DND-41 (cell line): ENCODE data around the gene GTF3C2.

ENCODE experiments used
- ATAC-seq: fragments of 200-7000 bp; cut with Tn5 transposase; 3 replicates; pipeline ENCODE4 v1.9.1; 2021; ENCODE audit warnings: low read depth; ENCODE audit not compliant: insufficient read depth
- DNase-seq: peaks from one replicate; pipeline ENCODE4 v3.0.0-alpha.2; 2020
- H2AFZ ChIP-seq: 2 replicates; pipeline ENCODE4 v1.6.0; 2012; ENCODE audit warnings: low read depth, low read length
- H3K27ac ChIP-seq: 2 replicates; pipeline ENCODE4 v1.5.1; 2012; ENCODE audit warnings: low read length, inconsistent platforms
- H3K27me3 ChIP-seq: fragments of 200-600 bp; sonication (generic); 2 replicates; pipeline ENCODE4 v1.6.0; 2012; ENCODE audit warnings: low read length, mild to moderate bottlenecking, inconsistent platforms; ENCODE audit not compliant: insufficient read depth, poor library complexity
- H3K36me3 ChIP-seq: 2 replicates; pipeline ENCODE4 v1.5.1; 2012; ENCODE audit warnings: low read length, inconsistent platforms; ENCODE audit not compliant: insufficient read depth
- H3K4me1 ChIP-seq: 2 replicates; pipeline ENCODE4 v1.5.1; 2012; ENCODE audit warnings: mild to moderate bottlenecking, low read length; ENCODE audit not compliant: insufficient read depth
- H3K4me2 ChIP-seq: 2 replicates; pipeline ENCODE4 v1.6.0; 2012; ENCODE audit warnings: mild to moderate bottlenecking, moderate library complexity, low read length, inconsistent platforms; ENCODE audit not compliant: insufficient read depth
- H3K4me3 ChIP-seq, 2 experiments: fragments of 200-600 bp in 1 of 2; shearing (Covaris generic) in 1 of 2; 2 replicates each; pipeline ENCODE4 v1.5.1; 2012 to 2016; ENCODE audit warnings: inconsistent platforms in 2 of 2, low read length in 2 of 2, mild to moderate bottlenecking in 2 of 2, low read depth in 1 of 2, moderate library complexity in 1 of 2
- H3K79me2 ChIP-seq: 2 replicates; pipeline ENCODE4 v1.6.0; 2012; ENCODE audit warnings: low read length, inconsistent platforms; ENCODE audit not compliant: insufficient read depth
- H3K9ac ChIP-seq: 2 replicates; pipeline ENCODE4 v1.6.0; 2012; ENCODE audit warnings: low read depth, mild to moderate bottlenecking, inconsistent platforms, low read length, moderate library complexity
- H3K9me3 ChIP-seq: 2 replicates; pipeline ENCODE4 v1.5.1; 2012; ENCODE audit warnings: low read length, moderate library complexity, mild to moderate bottlenecking, inconsistent platforms; ENCODE audit not compliant: insufficient read depth, severe bottlenecking
- H4K20me1 ChIP-seq: 2 replicates; pipeline ENCODE4 v1.6.0; 2012; ENCODE audit warnings: low read length; ENCODE audit not compliant: insufficient read depth
- EZH2 ChIP-seq: IDR thresholded peaks from 3 replicates; pipeline ENCODE4 v1.6.1; 2012; ENCODE audit warnings: borderline replicate concordance, low read depth, mild to moderate bottlenecking, moderate library complexity, low read length, inconsistent platforms; ENCODE audit not compliant: severe bottlenecking
- TF ChIP-seq, protein P1 (sequence below): IDR thresholded peaks from 2 replicates; pipeline ENCODE4 v1.5.1; 2012; ENCODE audit warnings: borderline replicate concordance, low read length, moderate library complexity, mild to moderate bottlenecking; ENCODE audit not compliant: poor library complexity, severe bottlenecking; ENCODE audit errors: extremely low read depth

The GTF3C2 gene

DNA sequence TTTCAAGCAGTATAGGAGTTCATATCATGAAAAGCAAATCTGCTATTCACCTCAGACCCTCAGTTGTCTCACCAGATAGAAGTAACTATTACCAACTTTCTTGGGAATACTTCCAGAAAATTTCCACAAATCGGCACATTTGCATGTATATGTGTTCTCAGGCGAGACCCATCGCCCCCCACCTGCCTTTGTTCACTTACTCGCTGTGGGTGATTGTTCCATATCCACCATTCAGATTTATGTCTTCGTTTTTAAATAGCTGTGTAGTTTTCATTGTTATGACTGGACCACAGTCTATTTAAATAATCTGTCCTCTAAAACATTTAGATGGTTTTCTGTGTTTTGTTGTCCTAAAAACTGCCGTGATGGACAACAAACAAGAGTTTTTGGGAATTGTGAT is 71.1 kb downstream of the GTF3C2 start:
- H2AFZ ChIP-seq: no peak overlapping the region
- peaks cover 51% of the 10 kb centered on the region for H3K27me3 ChIP-seq
- H3K79me2 ChIP-seq: no peaks in the 10 kb centered on the region
- H3K4me1 ChIP-seq: no peaks in the 10 kb centered on the region
- no peaks in the 10 kb centered on the region for H4K20me1 ChIP-seq
- H3K9ac ChIP-seq: no peak overlapping the region
- DNase-seq (no peak), ATAC-seq (no peak)
- H3K4me3 ChIP-seq: no peak overlapping the region
- no peaks in the 10 kb centered on the region for H3K9me3 ChIP-seq
- H3K27ac ChIP-seq: no peak overlapping the region
- no peaks in the 10 kb centered on the region for H3K36me3 ChIP-seq
- TF ChIP-seq, protein P1, sequence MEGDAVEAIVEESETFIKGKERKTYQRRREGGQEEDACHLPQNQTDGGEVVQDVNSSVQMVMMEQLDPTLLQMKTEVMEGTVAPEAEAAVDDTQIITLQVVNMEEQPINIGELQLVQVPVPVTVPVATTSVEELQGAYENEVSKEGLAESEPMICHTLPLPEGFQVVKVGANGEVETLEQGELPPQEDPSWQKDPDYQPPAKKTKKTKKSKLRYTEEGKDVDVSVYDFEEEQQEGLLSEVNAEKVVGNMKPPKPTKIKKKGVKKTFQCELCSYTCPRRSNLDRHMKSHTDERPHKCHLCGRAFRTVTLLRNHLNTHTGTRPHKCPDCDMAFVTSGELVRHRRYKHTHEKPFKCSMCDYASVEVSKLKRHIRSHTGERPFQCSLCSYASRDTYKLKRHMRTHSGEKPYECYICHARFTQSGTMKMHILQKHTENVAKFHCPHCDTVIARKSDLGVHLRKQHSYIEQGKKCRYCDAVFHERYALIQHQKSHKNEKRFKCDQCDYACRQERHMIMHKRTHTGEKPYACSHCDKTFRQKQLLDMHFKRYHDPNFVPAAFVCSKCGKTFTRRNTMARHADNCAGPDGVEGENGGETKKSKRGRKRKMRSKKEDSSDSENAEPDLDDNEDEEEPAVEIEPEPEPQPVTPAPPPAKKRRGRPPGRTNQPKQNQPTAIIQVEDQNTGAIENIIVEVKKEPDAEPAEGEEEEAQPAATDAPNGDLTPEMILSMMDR: no peak
- no peak overlapping the region for H3K4me2 ChIP-seq

DNA sequence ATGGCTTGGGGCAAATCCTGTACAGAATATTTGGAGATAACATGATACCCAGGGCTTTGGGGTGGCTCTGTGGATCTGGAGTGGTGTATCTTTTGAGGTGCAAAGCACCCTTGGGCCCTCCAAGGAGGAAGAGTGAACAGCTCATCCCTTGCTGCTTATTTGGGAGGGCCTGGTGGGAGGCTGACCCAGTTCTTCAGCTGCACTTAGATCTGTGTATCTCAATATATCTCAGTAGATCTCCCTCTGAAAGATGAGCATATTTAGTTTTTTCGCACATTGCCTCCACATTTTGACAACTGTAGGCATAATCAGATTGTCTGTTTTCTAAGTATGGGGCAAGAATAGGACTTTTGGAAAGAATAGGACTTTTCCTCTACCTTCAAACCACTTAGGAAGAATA is 71.6 kb downstream of the GTF3C2 start:
- peaks cover 51% of the 10 kb centered on the region for H3K27me3 ChIP-seq
- H3K9ac ChIP-seq: no peak overlapping the region
- H3K9me3 ChIP-seq: no peaks in the 10 kb centered on the region
- H3K4me2 ChIP-seq: no peak overlapping the region
- no peaks in the 10 kb centered on the region for H4K20me1 ChIP-seq
- no peaks in the 10 kb centered on the region for H3K79me2 ChIP-seq
- DNase-seq (no peak), ATAC-seq (no peak)
- TF ChIP-seq EZH2: no peak
- TF ChIP-seq, protein P1: no peak
- H2AFZ ChIP-seq: no peak overlapping the region
- peaks cover 3% of the 10 kb centered on the region; the same call in 1 of the 2 replicates for H3K4me1 ChIP-seq
- H3K4me3 ChIP-seq: no peak overlapping the region
- no peak overlapping the region for H3K27ac ChIP-seq
- H3K36me3 ChIP-seq: no peaks in the 10 kb centered on the region

DNA sequence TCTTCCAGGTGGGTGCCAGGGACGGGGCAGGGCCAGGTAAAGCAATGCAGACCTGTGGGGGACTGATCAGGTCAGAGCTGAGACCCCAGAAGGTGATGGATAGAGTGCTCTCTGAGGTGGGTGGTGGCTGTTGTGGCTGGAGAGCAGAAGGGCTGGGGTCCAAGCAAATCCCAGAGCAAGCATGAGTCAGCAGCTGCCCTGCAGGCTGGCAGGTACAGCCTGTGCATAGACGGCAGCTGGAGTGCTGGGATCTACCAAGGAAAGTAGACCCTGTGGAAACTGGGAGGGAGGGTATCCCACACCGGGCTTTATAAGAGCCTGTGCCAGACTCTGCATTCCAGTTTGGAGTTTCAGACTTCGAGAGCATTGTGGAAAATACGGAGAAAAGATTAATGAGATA is 73.7 kb downstream of the GTF3C2 start:
- Histone ChIP-seq H4K20me1 (no peaks in the 10 kb centered on the region), H3K9ac (no peak overlapping the region), H3K36me3 (no peaks in the 10 kb centered on the region), H3K4me2 (no peak overlapping the region), H3K79me2 (no peaks in the 10 kb centered on the region), H3K9me3 (no peaks in the 10 kb centered on the region), H3K27ac (no peak overlapping the region), H2AFZ (no peak overlapping the region), H3K4me3 (no peak overlapping the region), H3K27me3 (peaks cover 38% of the 10 kb centered on the region), H3K4me1 (peaks cover 8% of the 10 kb centered on the region; the same call in 1 of the 2 replicates)
- no peak for DNase-seq
- no peak for ATAC-seq
- peak; percentile 26 for TF ChIP-seq EZH2
- TF ChIP-seq, protein P1: no peak

DNA sequence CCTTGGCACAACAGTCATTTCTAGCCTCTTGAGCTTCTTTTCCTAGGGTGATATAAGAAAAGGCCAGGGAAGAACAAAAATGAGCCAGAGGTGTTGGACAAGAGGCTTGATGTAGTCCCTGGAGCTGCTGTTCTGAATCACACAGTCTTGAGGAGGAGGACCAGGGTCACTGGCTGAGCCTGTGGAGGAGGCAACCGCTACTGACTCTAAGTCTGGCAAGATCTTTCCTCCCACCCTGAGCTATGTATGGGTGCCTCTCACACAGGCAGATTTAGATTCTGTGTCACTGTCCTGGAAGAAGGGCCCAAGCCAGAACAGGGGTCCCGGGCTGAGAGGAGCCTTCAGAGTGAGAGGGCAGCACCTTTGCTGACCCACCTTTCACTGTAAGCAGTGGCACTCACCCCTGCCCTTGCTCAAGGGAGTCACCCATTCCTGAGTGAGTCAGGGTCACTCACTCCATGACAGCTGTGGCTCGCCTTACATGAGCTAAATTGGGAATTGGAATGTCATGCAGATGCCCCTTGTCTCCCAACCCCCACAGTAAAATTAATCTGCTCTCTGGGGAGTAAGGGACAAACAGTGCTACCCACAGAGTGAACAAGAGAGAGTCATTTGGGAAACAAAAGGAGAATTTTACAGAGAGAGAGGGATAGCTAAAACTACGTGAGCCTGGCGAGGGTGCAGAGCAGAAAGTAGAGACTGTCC is 74.6 kb downstream of the GTF3C2 start, which contains the start of gene TRIM54:
TSS of gene TRIM54 (plus strand) at position 575 of the 705 bp plus-strand sequence. CDS start 303 bp downstream, outside the sequence.
- Histone ChIP-seq H3K9ac (no peak within 1 kb of the TSS), H3K4me2 (no peak within 1 kb of the TSS), H3K36me3 (no peaks in the 10 kb centered on the region), H3K4me1 (peaks cover 8% of the 10 kb centered on the region; the same call in 1 of the 2 replicates), H3K9me3 (no peaks in the 10 kb centered on the region), H3K79me2 (no peaks in the 10 kb centered on the region), H3K4me3 (no peak within 1 kb of the TSS), H3K27me3 (peaks cover 38% of the 10 kb centered on the region), H2AFZ (no peak within 1 kb of the TSS), H3K27ac (no peak within 1 kb of the TSS), H4K20me1 (no peaks in the 10 kb centered on the region)
- TF ChIP-seq, protein P1: no peak
- TF ChIP-seq EZH2: no peak
- no peak for ATAC-seq
- DNase-seq: no peak
